Neural cell (in vitro differentiated cells): ENCODE data around the gene RANBP10.

Source experiments
- POLR2AphosphoS5 ChIP-seq: IDR thresholded peaks from 2 replicates; pipeline ENCODE4 v1.6.1; 2012
- TAF1 ChIP-seq: IDR thresholded peaks from 2 replicates; pipeline ENCODE4 v1.6.1; 2012; ENCODE audit warnings: low read depth
- TF ChIP-seq, protein P1 (sequence below): fragments of 450-650 bp; IDR thresholded peaks from 2 replicates; pipeline ENCODE4 v1.5.1; 2014; ENCODE audit warnings: antibody characterized with exemption, mild to moderate bottlenecking, moderate library complexity; ENCODE audit not compliant: poor library complexity, severe bottlenecking

DNA sequence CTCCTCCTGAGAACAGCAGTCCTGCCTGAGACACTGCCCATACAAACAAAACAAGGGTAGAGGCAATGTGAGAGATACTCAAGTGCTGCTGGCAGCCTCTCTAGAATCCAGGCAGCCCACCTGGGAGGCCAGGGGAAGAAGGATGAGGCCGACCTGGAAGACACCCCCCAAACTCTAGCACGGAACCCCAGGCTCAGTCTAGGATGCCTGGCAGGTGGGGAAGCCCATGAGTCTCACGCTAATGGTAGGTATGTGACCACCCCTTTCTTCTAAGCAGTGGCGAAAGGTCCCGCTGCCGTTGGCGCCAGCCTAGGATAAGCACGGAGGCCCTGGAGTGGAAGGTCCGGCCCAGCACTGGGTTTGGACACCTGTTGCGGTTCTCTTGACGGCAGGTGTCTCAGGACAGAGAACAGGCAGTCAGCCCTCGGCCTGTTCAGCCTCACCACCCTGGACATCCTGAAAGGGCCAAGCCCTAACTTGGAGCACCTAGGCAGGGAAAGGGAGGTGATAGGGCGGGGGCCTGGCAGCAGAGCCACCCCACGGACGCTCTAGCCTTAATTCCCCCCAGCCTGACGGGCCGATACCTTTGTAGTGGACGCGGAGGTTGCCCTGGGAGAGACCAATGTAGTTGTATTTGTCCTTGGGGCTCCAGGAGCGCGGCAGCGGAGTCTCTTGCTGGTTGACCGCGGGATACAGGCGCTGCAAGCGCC is 487 bp downstream of the RANBP10 start:
- TF ChIP-seq POLR2AphosphoS5, result no peak
- no peak for TF ChIP-seq TAF1
- TF ChIP-seq, protein P1, sequence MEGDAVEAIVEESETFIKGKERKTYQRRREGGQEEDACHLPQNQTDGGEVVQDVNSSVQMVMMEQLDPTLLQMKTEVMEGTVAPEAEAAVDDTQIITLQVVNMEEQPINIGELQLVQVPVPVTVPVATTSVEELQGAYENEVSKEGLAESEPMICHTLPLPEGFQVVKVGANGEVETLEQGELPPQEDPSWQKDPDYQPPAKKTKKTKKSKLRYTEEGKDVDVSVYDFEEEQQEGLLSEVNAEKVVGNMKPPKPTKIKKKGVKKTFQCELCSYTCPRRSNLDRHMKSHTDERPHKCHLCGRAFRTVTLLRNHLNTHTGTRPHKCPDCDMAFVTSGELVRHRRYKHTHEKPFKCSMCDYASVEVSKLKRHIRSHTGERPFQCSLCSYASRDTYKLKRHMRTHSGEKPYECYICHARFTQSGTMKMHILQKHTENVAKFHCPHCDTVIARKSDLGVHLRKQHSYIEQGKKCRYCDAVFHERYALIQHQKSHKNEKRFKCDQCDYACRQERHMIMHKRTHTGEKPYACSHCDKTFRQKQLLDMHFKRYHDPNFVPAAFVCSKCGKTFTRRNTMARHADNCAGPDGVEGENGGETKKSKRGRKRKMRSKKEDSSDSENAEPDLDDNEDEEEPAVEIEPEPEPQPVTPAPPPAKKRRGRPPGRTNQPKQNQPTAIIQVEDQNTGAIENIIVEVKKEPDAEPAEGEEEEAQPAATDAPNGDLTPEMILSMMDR, result no peak
